A549 treated with CORT108297 at 1 μM for 4 hours (cell line): ENCODE measurements around the gene PROSER3. TPM values are rescaled to one million over a fixed set of nuclear protein-coding genes. Genes with fewer than 3 reads are reported as not detected.

Experiments used
- total RNA-seq: library from RNA; stranded (reverse); fragments of 200-300 nt; extraction: Qiagen RNA extraction; gene quantifications from 5 replicates; pipeline ENCODE4 v1.2.3, GENCODE V29; 2022

PROSER3 gene
- total RNA-seq, result 23.1 to 33.0 TPM (median 27.3 TPM) in 5 replicates

DNA sequence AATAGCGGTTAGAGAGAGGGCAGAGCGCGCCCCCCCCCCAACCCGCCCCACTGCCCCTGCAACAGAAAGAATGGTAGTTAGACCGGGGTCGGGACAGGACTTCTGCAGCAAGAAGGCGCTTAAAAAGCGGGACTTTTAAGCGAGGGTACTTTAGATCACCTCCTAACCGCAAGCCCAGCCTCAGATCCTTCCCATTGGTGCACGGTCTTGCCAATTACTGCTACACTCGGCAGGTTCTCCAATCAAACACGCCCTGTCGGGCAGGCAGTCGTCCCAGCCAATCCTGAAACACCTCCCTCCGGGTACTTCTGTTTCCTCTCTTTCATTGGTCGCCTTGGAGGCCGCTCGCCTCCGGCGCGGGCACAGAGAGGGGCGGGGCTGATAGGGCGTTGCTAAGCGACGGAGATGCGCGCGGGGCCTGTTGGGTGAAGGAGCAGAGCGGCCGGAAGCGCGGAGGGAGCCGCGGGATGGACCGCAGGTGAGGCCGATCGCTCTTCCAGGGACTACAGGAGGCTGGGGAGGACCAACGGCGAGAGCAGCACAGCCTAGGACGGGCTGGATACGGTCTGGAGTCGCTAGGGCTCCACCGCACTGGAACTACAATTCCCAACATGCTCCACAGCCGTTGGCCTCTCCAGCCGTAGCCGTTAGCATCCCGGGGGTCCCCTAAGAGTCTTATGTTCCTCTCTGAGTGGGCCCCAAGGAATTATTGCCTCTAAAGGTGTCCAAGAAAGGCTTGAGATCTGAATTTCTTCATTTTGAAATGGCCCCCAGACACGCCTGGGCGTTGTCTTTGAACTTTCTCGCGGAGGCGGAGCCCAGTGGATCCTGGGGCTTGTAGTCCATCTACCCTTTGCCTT is at the start of gene PROSER3:
PROSER3 (plus strand) TSS at position 428 of the 860 bp plus-strand sequence; CDS start at position 468, 40 bp downstream.

DNA sequence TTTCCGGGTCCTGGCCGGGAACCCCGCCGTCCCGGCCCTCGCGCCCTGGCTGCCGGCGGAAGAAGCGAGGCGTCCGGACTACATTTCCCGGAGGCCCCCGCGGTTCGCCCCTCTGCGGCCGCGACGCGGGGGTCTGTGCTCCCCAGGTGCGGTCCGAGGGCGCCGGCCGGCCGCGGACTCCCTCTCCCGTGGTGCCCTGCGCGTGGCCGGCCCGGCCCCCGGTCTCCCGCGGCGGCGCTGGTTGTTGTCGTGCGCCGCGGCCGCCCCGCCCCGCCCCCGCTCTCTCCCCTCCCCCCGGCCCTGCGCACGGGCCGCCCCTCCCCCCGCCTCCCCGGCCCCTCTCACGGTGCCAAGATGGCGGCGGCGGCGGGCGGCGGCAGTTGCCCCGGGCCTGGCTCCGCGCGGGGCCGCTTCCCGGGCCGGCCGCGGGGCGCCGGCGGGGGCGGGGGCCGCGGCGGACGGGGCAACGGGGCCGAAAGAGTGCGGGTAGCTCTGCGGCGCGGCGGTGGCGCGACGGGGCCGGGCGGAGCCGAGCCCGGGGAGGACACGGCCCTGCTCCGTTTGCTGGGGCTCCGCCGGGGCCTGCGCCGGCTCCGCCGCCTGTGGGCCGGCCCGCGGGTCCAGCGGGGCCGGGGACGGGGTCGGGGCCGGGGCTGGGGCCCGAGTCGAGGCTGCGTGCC is 40.2 kb upstream of the PROSER3 start, which contains the start of gene KMT2B:
KMT2B (plus strand) TSS at position 339 of the 680 bp plus-strand sequence; CDS start at position 355, 16 bp downstream.

GRCh38 chr19:35742121-35742724 is 15.8 kb upstream of the PROSER3 start, which contains the start of gene IGFLR1:
Gene IGFLR1 (minus strand): TSS chr19:35742452. CDS start chr19:35741180, 1,272 bp downstream.

GRCh38 chr19:35745328-35746086 is 12.5 kb upstream of the PROSER3 start, which contains the start of the genes PSENEN and U2AF1L4:
Gene PSENEN (plus strand): TSS chr19:35745651. CDS start chr19:35745931, 280 bp downstream.
Gene U2AF1L4 (minus strand): TSS chr19:35745418. CDS start chr19:35745391, 27 bp downstream.

GRCh38 chr19:35748106-35749020 is 9.6 kb upstream of the PROSER3 start, which contains the start of gene LIN37:
Gene LIN37 (plus strand): TSS chr19:35748576. CDS start chr19:35748725, 149 bp downstream.

GRCh38 chr19:35756377-35757230 is 1.4 kb upstream of the PROSER3 start, which contains the start of gene HSPB6:
Gene HSPB6 (minus strand): TSS chr19:35757029. CDS start chr19:35757008, 21 bp downstream.

DNA sequence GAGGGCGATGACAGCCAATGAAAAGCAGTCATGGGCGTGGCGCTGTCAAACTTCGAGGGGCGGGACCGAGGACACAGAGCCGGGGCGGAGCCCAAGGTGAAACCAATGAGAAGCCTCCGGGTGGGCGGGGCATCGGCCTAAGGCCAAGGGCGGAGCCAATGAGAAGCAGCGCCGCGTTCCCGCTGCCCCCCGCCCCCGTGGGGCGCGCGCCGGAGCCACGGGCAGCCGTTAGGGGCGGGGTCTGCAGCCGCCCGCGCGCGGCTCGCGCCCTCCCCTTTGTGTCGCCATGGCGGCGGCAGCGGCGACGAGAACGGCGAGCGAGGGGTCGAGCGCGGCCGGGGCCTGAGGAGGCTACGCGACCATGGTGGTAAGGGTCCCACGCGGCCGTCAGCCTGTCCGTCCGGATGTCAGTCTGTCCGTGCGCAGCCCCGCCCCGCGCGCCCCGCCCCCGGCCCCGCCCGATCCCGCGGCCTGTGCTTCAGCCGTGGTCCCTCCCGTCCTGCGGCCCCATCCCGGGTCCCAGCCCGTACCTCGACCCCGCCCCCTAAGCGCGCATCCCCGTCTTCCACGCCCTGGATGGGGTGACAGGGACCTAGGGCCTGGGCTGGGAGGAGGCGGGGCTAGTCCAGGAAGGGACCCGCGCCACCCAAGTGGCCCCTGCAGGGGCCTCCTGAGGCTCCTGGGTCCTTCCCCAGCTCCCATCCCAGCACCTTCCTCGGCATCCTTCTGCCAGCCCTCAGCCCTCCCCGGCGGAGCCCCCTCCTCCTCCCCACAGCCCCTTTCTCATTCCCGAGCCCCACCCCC is 17.5 kb downstream of the PROSER3 start, which contains the start of gene ARHGAP33:
ARHGAP33 (plus strand) TSS at position 267 of the 804 bp plus-strand sequence; CDS start at position 362, 95 bp downstream.

DNA sequence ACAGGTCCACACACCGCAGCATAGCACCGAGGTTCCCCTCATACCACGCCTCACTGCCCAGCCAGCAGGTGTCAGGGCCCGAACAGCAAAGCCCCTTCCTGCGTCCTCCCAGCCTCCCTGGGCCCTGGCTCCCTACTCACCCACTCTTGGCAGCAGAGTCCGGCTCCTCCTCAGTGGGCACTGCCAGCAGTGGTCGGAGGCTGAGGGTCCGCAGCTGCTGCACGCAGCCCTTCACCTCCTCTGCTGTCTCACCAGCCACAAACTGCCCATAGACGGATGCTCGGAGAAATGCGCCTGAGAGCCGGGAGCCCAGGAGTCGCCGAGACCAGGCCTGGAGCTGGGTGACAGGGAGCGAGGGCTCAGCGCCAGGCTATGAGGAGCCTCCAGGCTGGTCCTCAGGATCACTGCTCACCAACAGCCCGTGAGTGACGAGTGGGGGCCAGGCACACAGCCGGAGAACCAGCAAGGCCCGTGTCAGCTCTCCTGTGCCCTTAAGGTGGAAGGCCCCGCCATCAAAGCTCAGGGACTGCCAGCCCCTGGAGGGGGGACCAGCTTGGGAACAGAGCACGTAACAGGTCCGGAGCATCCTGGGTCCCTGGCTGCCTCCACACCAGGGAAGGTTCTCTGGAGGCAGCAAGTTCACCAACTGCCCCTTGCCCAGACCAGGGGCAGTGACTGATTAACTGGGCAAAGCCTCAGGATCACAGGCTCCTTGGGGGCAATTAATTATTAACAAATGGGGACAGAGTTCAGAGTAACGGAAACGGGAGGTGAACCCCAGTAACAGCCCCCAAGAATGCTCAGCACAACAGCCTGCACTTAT is 54.5 kb downstream of the PROSER3 start, which contains the start of gene PRODH2:
PRODH2 (minus strand) TSS at position 626 of the 823 bp plus-strand sequence; CDS start at position 586, 40 bp downstream.

Other genes starting within 250 kb of the PROSER3 start
- 34.1 to 42.4 TPM (median 35.8 TPM) in 5 replicates for gene DMKN, start 244.5 kb upstream of the PROSER3 start, total RNA-seq
- 2.5 to 3.1 TPM (median 3.0 TPM) in 5 replicates for gene SBSN, start 229.9 kb upstream of the PROSER3 start, total RNA-seq
- not detected in 5 replicates for gene GAPDHS, start 224.7 kb upstream of the PROSER3 start, total RNA-seq
- 350 to 462 TPM (median 443 TPM) in 5 replicates for gene TMEM147, start 212.6 kb upstream of the PROSER3 start, total RNA-seq
- gene ATP4A, start 194.5 kb upstream of the PROSER3 start, total RNA-seq, result not detected in 5 replicates
- not detected in 5 replicates for gene PMIS2, start 172.0 kb upstream of the PROSER3 start, total RNA-seq
- gene HAUS5, start 145.4 kb upstream of the PROSER3 start, total RNA-seq, result 12.1 to 18.6 TPM (median 17.4 TPM) in 5 replicates
- gene RBM42, start 129.1 kb upstream of the PROSER3 start, total RNA-seq, result 144 to 216 TPM (median 212 TPM) in 5 replicates
- 1.6 to 3.1 TPM (median 2.4 TPM) in 5 replicates for gene ETV2, start 116.4 kb upstream of the PROSER3 start, total RNA-seq
- 1,293 to 1,487 TPM (median 1,363 TPM) in 5 replicates for gene COX6B1, start 109.9 kb upstream of the PROSER3 start, total RNA-seq
- 0.51 to 1.1 TPM (median 0.91 TPM) in 5 replicates for gene UPK1A, start 91.7 kb upstream of the PROSER3 start, total RNA-seq
- 0.03 TPM in 1 of 5 replicates, not detected in the others for gene ZBTB32, start 53.6 kb upstream of the PROSER3 start, total RNA-seq
- 47.4 to 63.8 TPM (median 61.5 TPM) in 5 replicates for gene KMT2B, start 40.2 kb upstream of the PROSER3 start, total RNA-seq
- 12.9 to 14.2 TPM (median 13.3 TPM) in 5 replicates for gene IGFLR1, start 15.7 kb upstream of the PROSER3 start, total RNA-seq
- 26.6 to 31.3 TPM (median 28.4 TPM) in 5 replicates for gene U2AF1L4, start 12.8 kb upstream of the PROSER3 start, total RNA-seq
- 285 to 335 TPM (median 294 TPM) in 5 replicates for gene PSENEN, start 12.5 kb upstream of the PROSER3 start, total RNA-seq
- gene LIN37, start 9.6 kb upstream of the PROSER3 start, total RNA-seq, result 18.3 to 28.2 TPM (median 25.9 TPM) in 5 replicates
- 0.12 to 0.29 TPM (median 0.19 TPM) in 5 replicates for gene HSPB6, start 1.1 kb upstream of the PROSER3 start, total RNA-seq
- 4.3 to 9.2 TPM (median 6.5 TPM) in 5 replicates for gene ARHGAP33, start 17.4 kb downstream of the PROSER3 start, total RNA-seq
- 0.22 to 0.36 TPM (median 0.24 TPM) in 4 of 5 replicates, not detected in the other for gene PRODH2, start 54.7 kb downstream of the PROSER3 start, total RNA-seq
- 0.32 to 0.84 TPM (median 0.46 TPM) in 5 replicates for gene NPHS1, start 94.3 kb downstream of the PROSER3 start, total RNA-seq
- 0.32 to 0.69 TPM (median 0.49 TPM) in 5 replicates for gene KIRREL2, start 98.7 kb downstream of the PROSER3 start, total RNA-seq
- gene APLP1, start 110.4 kb downstream of the PROSER3 start, total RNA-seq, result 62.9 to 100 TPM (median 98.2 TPM) in 5 replicates
- 6.6 to 10.3 TPM (median 7.4 TPM) in 5 replicates for gene NFKBID, start 142.4 kb downstream of the PROSER3 start, total RNA-seq
- 0.28 to 0.76 TPM (median 0.62 TPM) in 4 of 5 replicates, not detected in the other for gene HCST, start 144.4 kb downstream of the PROSER3 start, total RNA-seq
- not detected in 5 replicates for gene TYROBP, start 150.1 kb downstream of the PROSER3 start, total RNA-seq
- 15.6 to 25.9 TPM (median 22.3 TPM) in 5 replicates for gene LRFN3, start 178.2 kb downstream of the PROSER3 start, total RNA-seq
- gene SDHAF1, start 237.0 kb downstream of the PROSER3 start, total RNA-seq, result 28.9 to 53.3 TPM (median 48.7 TPM) in 5 replicates